SK-N-SH (cell line): ENCODE data around the gene MBP. TPM values are rescaled to one million over a fixed set of nuclear protein-coding genes. Genes with fewer than 3 reads are reported as not detected.

Source experiments
- CTCF ChIA-PET: fragments of 300-600, 350-600 bp; formaldehyde crosslinking; extraction: SDS; loops from one replicate; lab custom pipeline; 2021; lab: Yijun Ruan, JAX
- POLR2A ChIA-PET: fragments of 350-600 bp; sonication (Branson Sonifier 250); formaldehyde crosslinking; extraction: SDS; loops from one replicate; lab custom pipeline; 2020; ENCODE audit warnings: antibody characterized with exemption, inconsistent platforms; lab: Yijun Ruan, JAX
- DNase-seq: peaks from one replicate; pipeline ENCODE4 v3.0.0; 2012
- H2AFZ ChIP-seq: fragments of 200-600 bp; sonication (generic); 2 replicates; pipeline ENCODE4 v1.8.1; 2016; ENCODE audit warnings: antibody characterized with exemption, mild to moderate bottlenecking, low read depth
- H3F3A ChIP-seq: fragments of 200-600 bp; sonication (generic); replicated peaks from 2 replicates; pipeline ENCODE3; 2016; ENCODE audit warnings: antibody characterized with exemption, mild to moderate bottlenecking; ENCODE audit not compliant: insufficient read depth
- H3K27ac ChIP-seq, 2 experiments: fragments of 200-500 bp in 1 of 2; fragments of 200-600 bp in 1 of 2; sonication (Bioruptor generic) in 1 of 2; sonication (generic), shearing (Covaris generic) in 1 of 2; 2 replicates each; pipeline versions ENCODE4 v1.5.1 to v1.6.1; 2014 to 2016; ENCODE audit warnings: low read depth in 2 of 2, inconsistent platforms in 1 of 2, low read length in 1 of 2, mild to moderate bottlenecking in 1 of 2, mixed read lengths in 1 of 2
- H3K27me3 ChIP-seq: fragments of 200-600 bp; sonication (generic), shearing (Covaris generic); 2 replicates; pipeline ENCODE4 v1.6.1; 2016; ENCODE audit warnings: mixed run types; ENCODE audit not compliant: insufficient read depth
- H3K36me3 ChIP-seq, 2 experiments: fragments of 200-500 bp in 1 of 2; fragments of 200-600 bp in 1 of 2; sonication (Bioruptor generic) in 1 of 2; sonication (generic) in 1 of 2; replicated peaks in 1 of 2; 2 replicates each; pipeline versions ENCODE3 to v1.5.1; 2014 to 2016; ENCODE audit warnings: low read length in 1 of 2, mild to moderate bottlenecking in 1 of 2; ENCODE audit not compliant: insufficient read depth in 2 of 2, control insufficient read depth in 1 of 2
- H3K4me1 ChIP-seq, 2 experiments: fragments of 200-500 bp in 1 of 2; fragments of 200-600 bp in 1 of 2; sonication (Bioruptor generic) in 1 of 2; sonication (generic), shearing (Covaris generic) in 1 of 2; 2 replicates each; pipeline versions ENCODE4 v1.5.1 to v1.6.1; 2014 to 2016; ENCODE audit warnings: low read depth in 1 of 2, low read length in 1 of 2, mixed run types in 1 of 2; ENCODE audit not compliant: insufficient read depth in 2 of 2, control insufficient read depth in 1 of 2
- H3K4me2 ChIP-seq: fragments of 200-600 bp; sonication (generic), shearing (Covaris generic); 2 replicates; pipeline ENCODE4 v1.6.1; 2017; ENCODE audit warnings: mixed run types
- H3K4me3 ChIP-seq, 2 experiments: fragments of 200-500 bp in 1 of 2; fragments of 200-600 bp in 1 of 2; sonication (Bioruptor generic) in 1 of 2; sonication (generic), shearing (Covaris generic) in 1 of 2; 2 replicates each; pipeline versions ENCODE4 v1.5.1 to v1.8.1; 2014 to 2016; ENCODE audit warnings: low read depth in 2 of 2, inconsistent platforms in 1 of 2, low read length in 1 of 2, mild to moderate bottlenecking in 1 of 2, mixed read lengths in 1 of 2, moderate library complexity in 1 of 2
- H3K79me2 ChIP-seq: fragments of 200-600 bp; sonication (generic); 2 replicates; pipeline ENCODE4 v1.8.1; 2017; ENCODE audit warnings: mild to moderate bottlenecking; ENCODE audit not compliant: insufficient read depth
- H3K9ac ChIP-seq: fragments of 200-600 bp; sonication (generic); 2 replicates; pipeline ENCODE4 v1.6.1; 2017; ENCODE audit warnings: mixed run types
- H3K9me2 ChIP-seq: fragments of 200-600 bp; sonication (generic); 2 replicates; pipeline ENCODE4 v1.6.1; 2017; ENCODE audit warnings: mixed run types
- H3K9me3 ChIP-seq: fragments of 200-600 bp; sonication (generic); 2 replicates; pipeline ENCODE4 v1.6.1; 2017; ENCODE audit warnings: mixed run types, mild to moderate bottlenecking, moderate library complexity
- H4K20me1 ChIP-seq: fragments of 200-600 bp; sonication (generic); 2 replicates; pipeline ENCODE4 v1.6.1; 2017; ENCODE audit warnings: mild to moderate bottlenecking, mixed run types; ENCODE audit not compliant: insufficient read depth
- ELF1 ChIP-seq: IDR thresholded peaks from 2 replicates; pipeline ENCODE4 v1.4.0; 2012
- EP300 ChIP-seq, 2 experiments: IDR thresholded peaks; 2 replicates each; pipeline versions ENCODE4 v1.4.0 to v1.6.1; 2012; ENCODE audit warnings: borderline replicate concordance in 1 of 2, low read depth in 1 of 2, low read length in 1 of 2
- EZH2phosphoT487 ChIP-seq: fragments of 200-600 bp; sonication (generic); IDR thresholded peaks from 2 replicates; pipeline ENCODE4 v1.6.1; 2017; ENCODE audit warnings: low read depth, mixed run types, mild to moderate bottlenecking, antibody characterized with exemption, moderate library complexity, borderline replicate concordance
- FOSL2 ChIP-seq: IDR thresholded peaks from 2 replicates; pipeline ENCODE4 v1.4.0; 2012; ENCODE audit warnings: low read depth, mild to moderate bottlenecking, moderate library complexity, borderline replicate concordance
- GABPA ChIP-seq: IDR thresholded peaks from 2 replicates; pipeline ENCODE4 v1.4.0; 2012; ENCODE audit warnings: low read depth, mild to moderate bottlenecking
- GATA2 ChIP-seq: sonication (generic); formaldehyde crosslinking; IDR thresholded peaks from 2 replicates; pipeline ENCODE4 v1.5.0; 2020; ENCODE audit warnings: mild to moderate bottlenecking, missing genetic modification reagents
- JUND ChIP-seq: IDR thresholded peaks from 2 replicates; pipeline ENCODE4 v1.4.0; 2012
- NFIC ChIP-seq: IDR thresholded peaks from 2 replicates; pipeline ENCODE4 v1.4.0; 2012; ENCODE audit warnings: borderline replicate concordance
- PBX3 ChIP-seq: IDR thresholded peaks from 2 replicates; pipeline ENCODE4; 2012
- POLR2AphosphoS5 ChIP-seq: IDR thresholded peaks from 2 replicates; pipeline ENCODE4 v1.6.1; 2012; ENCODE audit warnings: low read depth, low read length
- RAD21 ChIP-seq: IDR thresholded peaks from 2 replicates; pipeline ENCODE4 v1.6.1; 2012; ENCODE audit warnings: mild to moderate bottlenecking, low read length
- RCOR1 ChIP-seq: fragments of 150-350 bp; IDR thresholded peaks from 2 replicates; pipeline ENCODE4 v1.6.1; 2017; ENCODE audit warnings: antibody characterized with exemption, low read length
- SIN3A ChIP-seq: IDR thresholded peaks from 2 replicates; pipeline ENCODE4 v1.6.1; 2012; ENCODE audit warnings: low read depth, mild to moderate bottlenecking, low read length, moderate library complexity, borderline replicate concordance
- SMC3 ChIP-seq: IDR thresholded peaks from 2 replicates; pipeline ENCODE4 v1.6.1; 2012; ENCODE audit warnings: low read depth, low read length, improper control_type of control experiment
- TAF1 ChIP-seq: IDR thresholded peaks from 2 replicates; pipeline ENCODE4 v1.6.1; 2012; ENCODE audit warnings: low read depth, mild to moderate bottlenecking, low read length, moderate library complexity, borderline replicate concordance
- TCF12 ChIP-seq: IDR thresholded peaks from 2 replicates; pipeline ENCODE4 v1.4.0; 2012
- TEAD4 ChIP-seq: IDR thresholded peaks from 2 replicates; pipeline ENCODE4 v1.4.0; 2012; ENCODE audit warnings: mild to moderate bottlenecking, borderline replicate concordance; ENCODE audit not compliant: insufficient read depth
- USF2 ChIP-seq: fragments of 150-350 bp; IDR thresholded peaks from 2 replicates; pipeline ENCODE4 v1.6.1; 2017; ENCODE audit warnings: antibody characterized with exemption, low read length, low read depth, borderline replicate concordance
- WGBS: methylation state at CpG from one replicate; pipeline ENCODE4 v1.1.6; 2017; ENCODE audit warnings: low lambda C conversion rate; 5-methylcytosine and 5-hydroxymethylcytosine counted together
- polyA plus RNA-seq, 3 experiments: library from polyadenylated mRNA; depleted of rRNA; stranded (reverse); fragments of >200 nt; gene quantifications; 2 replicates each; pipeline ENCODE4 v1.2.3, GENCODE V29; 2012
- TF ChIP-seq, protein P1 (sequence below): IDR thresholded peaks from 2 replicates; pipeline ENCODE4 v1.4.0; 2012; ENCODE audit warnings: low read depth, borderline replicate concordance
- TF ChIP-seq, protein P2 (sequence below): IDR thresholded peaks from 2 replicates; pipeline ENCODE4 v1.4.0; 2012; ENCODE audit warnings: low read depth

MBP gene
- polyA plus RNA-seq, 1 of the 3 experiments (the other 2 are of a cell fraction), result 1.6 TPM

DNA sequence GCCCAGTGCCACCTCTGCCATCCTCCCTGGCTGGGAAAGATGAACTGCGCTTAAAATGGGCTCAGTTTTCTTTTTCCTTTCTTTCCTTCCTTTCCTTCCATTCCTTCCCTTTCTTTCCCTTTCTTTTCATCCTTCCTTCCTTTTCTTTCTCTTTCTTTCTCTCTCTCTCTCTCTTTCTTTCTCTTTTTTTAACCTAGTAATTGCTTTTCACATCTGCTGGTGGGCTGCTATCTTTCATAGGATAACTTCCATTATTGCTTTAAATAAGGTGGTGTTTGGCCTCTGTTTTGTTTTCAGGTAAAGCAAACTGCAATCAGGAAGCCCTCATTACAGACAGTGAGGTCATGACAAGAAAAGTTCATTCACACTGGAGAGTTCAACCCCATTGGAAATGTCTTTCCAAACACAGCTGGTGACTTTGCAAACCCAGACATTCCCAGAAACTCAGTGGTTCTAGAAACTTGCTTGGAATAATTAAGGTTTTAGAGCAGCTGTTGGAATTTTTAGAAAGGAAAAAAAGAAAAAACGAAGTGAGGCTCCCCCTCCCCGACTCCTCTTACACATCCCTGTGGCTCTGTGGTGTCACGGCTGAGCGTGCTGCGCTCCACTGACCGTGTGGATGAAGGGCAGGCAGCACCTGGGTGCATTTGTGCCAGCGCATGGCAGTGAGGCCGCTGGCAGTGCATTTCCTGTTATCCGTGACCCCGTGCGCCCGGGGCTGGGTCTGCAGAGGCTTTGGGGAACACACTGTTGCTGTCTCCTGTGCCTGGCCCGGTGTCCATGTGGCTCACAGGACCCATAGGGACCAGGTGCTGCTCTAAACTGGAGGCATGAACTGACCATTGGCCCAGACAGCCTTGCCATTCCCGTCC lies 76.9 kb downstream of the MBP start:
- no peaks in the 10 kb centered on the region for H3K9me2 ChIP-seq
- POLR2A ChIA-PET, result no interaction called here
- CTCF ChIA-PET, result interaction anchor here (0.6 to 5.1 kb wide), 6 partner anchors 13 to 595 kb away, joined by 3 to 28 read pairs (median 3); no protein-coding TSS in a partner anchor
- no peak overlapping the region for H3K9ac ChIP-seq
- no peaks in the 10 kb centered on the region for H3K79me2 ChIP-seq
- H3K27ac ChIP-seq, result no peak overlapping the region
- no peaks in the 10 kb centered on the region for H3F3A ChIP-seq
- H3K4me1 ChIP-seq, result peaks cover 5 to 9% of the 10 kb centered on the region in 2 experiments; a peak in 2 of 4 replicates
- DNase-seq, result no peak
- no peaks in the 10 kb centered on the region for H3K36me3 ChIP-seq
- H4K20me1 ChIP-seq, result no peaks in the 10 kb centered on the region
- H2AFZ ChIP-seq, result peak overlapping the region; percentile 54; the same call in 1 of the 2 replicates
- 90% methylated on average over 7 of the region's 15 CpGs for WGBS
- TF ChIP-seq FOSL2, result no peak
- TF ChIP-seq PBX3, result no peak
- no peak for TF ChIP-seq NFIC
- no peak for TF ChIP-seq RCOR1
- TF ChIP-seq ELF1, result no peak
- TF ChIP-seq SMC3, result no peak
- no peak for TF ChIP-seq RAD21
- TF ChIP-seq, protein P1, sequence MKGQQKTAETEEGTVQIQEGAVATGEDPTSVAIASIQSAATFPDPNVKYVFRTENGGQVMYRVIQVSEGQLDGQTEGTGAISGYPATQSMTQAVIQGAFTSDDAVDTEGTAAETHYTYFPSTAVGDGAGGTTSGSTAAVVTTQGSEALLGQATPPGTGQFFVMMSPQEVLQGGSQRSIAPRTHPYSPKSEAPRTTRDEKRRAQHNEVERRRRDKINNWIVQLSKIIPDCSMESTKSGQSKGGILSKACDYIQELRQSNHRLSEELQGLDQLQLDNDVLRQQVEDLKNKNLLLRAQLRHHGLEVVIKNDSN, result no peak
- no peak for TF ChIP-seq POLR2AphosphoS5
- no peak for TF ChIP-seq GABPA
- no peak for TF ChIP-seq EZH2phosphoT487
- no peak for TF ChIP-seq EP300 (IDR thresholded peaks at IDR 0.05; ENCODE audit: borderline replicate concordance in 1 of 2, low read depth in 1 of 2, low read length in 1 of 2)
- TF ChIP-seq SIN3A, result no peak
- TF ChIP-seq TAF1, result no peak
- no peak for TF ChIP-seq JUND
- TF ChIP-seq TEAD4, result no peak
- TF ChIP-seq, protein P2, sequence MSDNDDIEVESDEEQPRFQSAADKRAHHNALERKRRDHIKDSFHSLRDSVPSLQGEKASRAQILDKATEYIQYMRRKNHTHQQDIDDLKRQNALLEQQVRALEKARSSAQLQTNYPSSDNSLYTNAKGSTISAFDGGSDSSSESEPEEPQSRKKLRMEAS, result no peak
- no peak for TF ChIP-seq TCF12
- TF ChIP-seq USF2, result no peak
- TF ChIP-seq GATA2 (CRISPR knock-in tag), result no peak
- no peak overlapping the region for H3K4me2 ChIP-seq
- no peak overlapping the region for H3K4me3 ChIP-seq
- H3K9me3 ChIP-seq, result no peaks in the 10 kb centered on the region
- H3K27me3 ChIP-seq, result no peaks in the 10 kb centered on the region
